Measurements from ENCODE around the gene IDH2. TPM values are rescaled to one million over a fixed set of nuclear protein-coding genes. Genes with fewer than 3 reads are reported as not detected.

The IDH2 gene
- total and polyA plus RNA-seq, 4 donors = 149 to 339 (median 298) TPM

- Histone ChIP-seq H3K9me3 (ENCODE audit: control insufficient read depth in 4 of 4, low read length in 3 of 4) (no peaks in the 10 kb centered on the region), H3K9ac (ENCODE audit: low read depth in 1 of 2, low read length in 2 of 2) (no peak overlapping the region), H3K4me3 (ENCODE audit: low read depth in 1 of 3, low read length in 3 of 3) (no peak overlapping the region), H3K27ac (ENCODE audit: low read depth in 1 of 2, low read length in 2 of 2) (no peak overlapping the region), H3K4me1 (ENCODE audit: control insufficient read depth in 4 of 4, insufficient read depth in 4 of 4, low read length in 3 of 4) (peaks cover 6 to 12% (median 10%) of the 10 kb centered on the region in 4 donors), H3K27me3 (ENCODE audit: control insufficient read depth in 4 of 4, insufficient read depth in 4 of 4, low read length in 3 of 4) (no peaks in the 10 kb centered on the region), H3K36me3 (ENCODE audit: control insufficient read depth in 4 of 4, insufficient read depth in 3 of 4, low read depth in 1 of 4, low read length in 3 of 4) (peaks cover 12 to 44% (median 28%) of the 10 kb centered on the region in 4 donors)
- 86% methylated on average over 9 of the region's 9 CpGs for WGBS
- DNase-seq (ENCODE audit: low spot score) = no peak
- no peak for TF ChIP-seq SP1 (IDR thresholded peaks at IDR 0.05)
- no peak for TF ChIP-seq REST (IDR thresholded peaks at IDR 0.05)
- no peak for TF ChIP-seq HNF4A (conservative IDR thresholded peaks at IDR 0.05)
- no peak for TF ChIP-seq CTCF (IDR thresholded peaks at IDR 0.05; ENCODE audit: low read depth, low read length, missing input control)
- TF ChIP-seq HNF4G (IDR thresholded peaks at IDR 0.05) = no peak
- no peak for TF ChIP-seq ZBTB33 (IDR thresholded peaks at IDR 0.05)
- TF ChIP-seq, protein P1, sequence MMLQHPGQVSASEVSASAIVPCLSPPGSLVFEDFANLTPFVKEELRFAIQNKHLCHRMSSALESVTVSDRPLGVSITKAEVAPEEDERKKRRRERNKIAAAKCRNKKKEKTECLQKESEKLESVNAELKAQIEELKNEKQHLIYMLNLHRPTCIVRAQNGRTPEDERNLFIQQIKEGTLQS (IDR thresholded peaks at IDR 0.05) = no peak
- no peak for TF ChIP-seq RAD21 (IDR thresholded peaks at IDR 0.05)
- no peak for TF ChIP-seq FOXA1 (IDR thresholded peaks at IDR 0.05)
- TF ChIP-seq MAX (IDR thresholded peaks at IDR 0.05) = no peak
- no peak for TF ChIP-seq RXRA (IDR thresholded peaks at IDR 0.05)
- no peak for TF ChIP-seq TAF1 (conservative IDR thresholded peaks at IDR 0.05)
- no peak for TF ChIP-seq GABPA (IDR thresholded peaks at IDR 0.05 in 1 of 2, conservative IDR thresholded peaks at IDR 0.05 in 1 of 2)
- TF ChIP-seq YY1 (IDR thresholded peaks at IDR 0.05) = no peak
- TF ChIP-seq FOXA2 (IDR thresholded peaks at IDR 0.05) = no peak
- no peak for TF ChIP-seq NR2F2 (IDR thresholded peaks at IDR 0.05)
- no peak for TF ChIP-seq EGR1 (IDR thresholded peaks at IDR 0.05; ENCODE audit: low read depth in 2 of 2)
- TF ChIP-seq JUND (IDR thresholded peaks at IDR 0.05) = no peak
Observed at GRCh38 chr15:90080458-90080755, 21.9 kb downstream of the IDH2 start.

All from liver (tissue), 9 donors.